K562 (cell line): ENCODE results near the gene NEUROG1. TPM values are rescaled to one million over a fixed set of nuclear protein-coding genes. Genes with fewer than 3 reads are reported as not detected.

Source experiments
- ATAC-seq: fragments of 200-7000 bp; cut with Tn5 transposase; 3 replicates; pipeline ENCODE4 v1.9.1; 2020; ENCODE audit warnings: moderate library complexity
- BruUV-seq: library from RNA; stranded (reverse); fragments of 400-500 nt; replicated peaks from 2 replicates; lab custom pipeline; 2021; lab: Mats Ljungman, UMichigan
- CTCF ChIA-PET: fragments of 300-600 bp; formaldehyde crosslinking; extraction: SDS; loops from one replicate; lab custom pipeline; 2021; ENCODE audit warnings: low intra/inter-chr PET ratio; lab: Yijun Ruan, JAX
- POLR2A ChIA-PET: fragments of 300-600, 350-650 bp; sonication (Branson Sonifier 250); formaldehyde crosslinking; extraction: SDS; loops from one replicate; lab custom pipeline; 2021; ENCODE audit warnings: antibody characterized with exemption, inconsistent platforms; lab: Yijun Ruan, JAX
- DNase-seq, 4 experiments: peaks; one replicate each; pipeline versions ENCODE4 v3.0.0 to v3.0.0-alpha.2; 2011 to 2018; ENCODE audit warnings: low spot score in 3 of 4, mixed read lengths in 3 of 4; ENCODE audit errors: extremely low read depth in 1 of 4
- FAIRE-seq: peaks from 2 replicates; lab custom pipeline; 2011; peaks lifted over from hg19 to GRCh38; lab: Jason Lieb, UNC
- H2AFZ ChIP-seq: 2 replicates; pipeline ENCODE4 v1.6.0; 2011; ENCODE audit warnings: low read depth, low read length, control low read depth, inconsistent platforms
- H3K27ac ChIP-seq: fragments of 200-600 bp; 3 replicates; pipeline ENCODE4 v1.8.0; 2011; ENCODE audit warnings: low read depth, mild to moderate bottlenecking, control low read depth, inconsistent platforms, low read length, moderate library complexity, mixed read lengths; ENCODE audit errors: extremely low read depth
- H3K27me3 ChIP-seq, 2 experiments: fragments of 300-600 bp in 1 of 2; 2 replicates in 1 of 2; 3 replicates in 1 of 2; pipeline versions ENCODE4 v1.6.0 to v1.8.0; 2011; ENCODE audit warnings: inconsistent platforms in 2 of 2, low read length in 2 of 2, mild to moderate bottlenecking in 1 of 2, mixed read lengths in 1 of 2, moderate library complexity in 1 of 2; ENCODE audit not compliant: control insufficient read depth in 2 of 2, insufficient read depth in 2 of 2
- H3K36me3 ChIP-seq: fragments of 300-600 bp; 3 replicates; pipeline ENCODE4 v1.8.0; 2011; ENCODE audit warnings: mild to moderate bottlenecking, low read length, inconsistent platforms; ENCODE audit not compliant: control insufficient read depth, insufficient read depth
- H3K4me1 ChIP-seq, 2 experiments: fragments of 200-600 bp in 1 of 2; replicated peaks in 1 of 2; 2 replicates in 1 of 2; 3 replicates in 1 of 2; pipeline versions ENCODE4 v1.5.1 to v1.8.0; 2011; ENCODE audit warnings: inconsistent platforms in 2 of 2, low read length in 2 of 2, mild to moderate bottlenecking in 1 of 2, mixed read lengths in 1 of 2, moderate library complexity in 1 of 2; ENCODE audit not compliant: control insufficient read depth in 2 of 2, insufficient read depth in 2 of 2
- H3K4me2 ChIP-seq: 2 replicates; pipeline ENCODE4 v1.6.1; 2011; ENCODE audit warnings: low read length, control low read depth, inconsistent platforms, mixed read lengths; ENCODE audit not compliant: insufficient read depth
- H3K4me3 ChIP-seq: fragments of 200-600 bp; sonication (generic), shearing (Covaris generic); 2 replicates; pipeline ENCODE4 v1.5.1; 2016; ENCODE audit warnings: control low read depth, inconsistent platforms
- H3K79me2 ChIP-seq: fragments of 200-600 bp; 3 replicates; pipeline ENCODE4 v1.8.0; 2011; ENCODE audit warnings: low read length, inconsistent platforms; ENCODE audit not compliant: control insufficient read depth, insufficient read depth
- H3K9ac ChIP-seq, 2 experiments: 2 replicates each; pipeline versions ENCODE4 v1.6.0 to v1.6.1; 2011; ENCODE audit warnings: low read depth in 2 of 2, low read length in 2 of 2, control low read depth in 1 of 2, inconsistent platforms in 1 of 2, mild to moderate bottlenecking in 1 of 2, mixed read lengths in 1 of 2; ENCODE audit not compliant: insufficient read depth in 1 of 2
- H3K9me1 ChIP-seq: one replicate; pipeline ENCODE4 v1.6.0; 2011; ENCODE audit warnings: inconsistent platforms, mild to moderate bottlenecking, low read length, moderate library complexity; ENCODE audit not compliant: control insufficient read depth, insufficient read depth
- H3K9me3 ChIP-seq: replicated peaks from 2 replicates; pipeline ENCODE4 v1.5.1; 2011; ENCODE audit warnings: low read depth, low read length, inconsistent platforms; ENCODE audit not compliant: control insufficient read depth, insufficient read depth
- H4K20me1 ChIP-seq: replicated peaks from 2 replicates; pipeline ENCODE4 v1.6.1; 2011; ENCODE audit warnings: low read length, inconsistent platforms, mixed read lengths; ENCODE audit not compliant: control insufficient read depth, insufficient read depth
- BCOR ChIP-seq: fragments of 450-650 bp; IDR thresholded peaks from 2 replicates; pipeline ENCODE4 v1.6.1; 2016
- CBX1 ChIP-seq: sonication (generic); IDR thresholded peaks from 2 replicates; pipeline ENCODE4 v1.6.1; 2016; ENCODE audit warnings: antibody characterized with exemption, low read depth, mild to moderate bottlenecking
- CBX2 ChIP-seq: fragments of 200-600 bp; sonication (generic); IDR thresholded peaks from one replicate; pipeline ENCODE4 v1.6.1; 2012; ENCODE audit warnings: mild to moderate bottlenecking, low read length, inconsistent platforms; ENCODE audit not compliant: insufficient read depth, poor library complexity, severe bottlenecking
- CHD4 ChIP-seq: fragments of 200-600 bp; sonication (generic); IDR thresholded peaks from 3 replicates; pipeline ENCODE4 v1.6.1; 2012; ENCODE audit warnings: low read depth, mild to moderate bottlenecking, mixed read lengths, low read length, inconsistent platforms; ENCODE audit not compliant: insufficient read depth, insufficient replicate concordance, poor library complexity, severe bottlenecking
- E2F1 ChIP-seq: sonication (generic); formaldehyde crosslinking; IDR thresholded peaks from 2 replicates; pipeline ENCODE4 v1.8.1; 2023; ENCODE audit warnings: mild to moderate bottlenecking, missing genetic modification reagents, moderate library complexity
- HEY1 ChIP-seq: fragments of 250-450 bp; sonication (Bioruptor Pico); IDR thresholded peaks from 2 replicates; pipeline ENCODE4 v1.5.0; 2020; ENCODE audit warnings: mild to moderate bottlenecking, moderate library complexity, borderline replicate concordance
- MAFF ChIP-seq: IDR thresholded peaks from 2 replicates; pipeline ENCODE4 v1.6.1; 2012; ENCODE audit warnings: low read length, improper control_type of control experiment
- POLR2H ChIP-seq: IDR thresholded peaks from 2 replicates; pipeline ENCODE4 v1.6.1; 2016; ENCODE audit warnings: missing genetic modification characterization, low read depth, mild to moderate bottlenecking, control low read depth, missing compliant biosample characterization, moderate library complexity
- XRCC3 ChIP-seq: fragments of 450-650 bp; IDR thresholded peaks from 2 replicates; pipeline ENCODE4 v1.6.1; 2017; ENCODE audit warnings: mild to moderate bottlenecking, moderate library complexity
- ZNF3 ChIP-seq: fragments of 250-450 bp; sonication (Bioruptor Pico); IDR thresholded peaks from 2 replicates; pipeline ENCODE4 v1.5.0; 2021; ENCODE audit warnings: mild to moderate bottlenecking, moderate library complexity
- ZNF764 ChIP-seq: fragments of 250-450 bp; sonication (Bioruptor Pico); IDR thresholded peaks from 2 replicates; pipeline ENCODE4 v1.4.0; 2020; ENCODE audit warnings: low read depth, mild to moderate bottlenecking, moderate library complexity
- ZNF780A ChIP-seq: fragments of 250-450 bp; sonication (Bioruptor Pico); IDR thresholded peaks from 2 replicates; pipeline ENCODE4 v1.5.0; 2021; ENCODE audit warnings: mild to moderate bottlenecking
- WGBS: fragments of 100-300 bp; shearing (Covaris generic); methylation state at CpG from one replicate; pipeline ENCODE4 v1.1.6; 2016; ENCODE audit warnings: low coverage, mixed read lengths; ENCODE audit not compliant: insufficient coverage; ENCODE audit errors: missing lambda C conversion rate; 5-methylcytosine and 5-hydroxymethylcytosine counted together
- in situ Hi-C: fragments of 300-500 bp; cut with MboI; formaldehyde crosslinking; loops from 4 replicates; pipeline ENCODE4 v1.15.0; 2018; ENCODE audit warnings: inconsistent platforms, mixed read lengths
- intact Hi-C: fragments of 100-400 bp; cut with micrococcal nuclease; formaldehyde crosslinking; loops from 2 replicates; pipeline ENCODE4 v1.14.2; 2022
- polyA plus RNA-seq, 8 experiments: library from polyadenylated mRNA; depleted of rRNA in 4 of 8; stranded (reverse) in 5 of 8; unstranded in 3 of 8; fragments of >200 nt; fragmentation: Nextera tagmentation in 2 of 8; fragmentation: Illumina TruSeq in 1 of 8; extraction: Ambion mirVana in 2 of 8; extraction: Trizol in 1 of 8; gene quantifications; 2 replicates each; pipeline versions ENCODE4 v1.2.1 to v1.2.3, GENCODE V29; 2011 to 2014; ENCODE audit warnings: inconsistent platforms in 1 of 8, missing spikeins in 1 of 8
- total RNA-seq, 7 experiments: library from RNA; depleted of rRNA in 6 of 7; stranded (reverse); fragments of >200 nt in 6 of 7; fragmentation: Illumina TruSeq in 2 of 7; extraction: Trizol in 2 of 7; gene quantifications; 2 replicates each; pipeline versions ENCODE4 v1.2.1 to v1.2.3, GENCODE V29; 2011 to 2021; ENCODE audit warnings: low replicate concordance in 1 of 7
- TF ChIP-seq, protein P1 (sequence below): fragments of 450-650 bp; IDR thresholded peaks from 2 replicates; pipeline ENCODE4 v1.6.1; 2016; ENCODE audit warnings: mild to moderate bottlenecking
- TF ChIP-seq, protein P2 (sequence below): fragments of 250-450 bp; sonication (Bioruptor Pico); IDR thresholded peaks from 2 replicates; pipeline ENCODE4 v1.8.0; 2021; ENCODE audit warnings: mild to moderate bottlenecking, moderate library complexity
- TF ChIP-seq, protein P3 (sequence below), 2 experiments: fragments of 250-450 bp in 1 of 2; fragments of 450-650 bp in 1 of 2; sonication (Bioruptor Pico) in 1 of 2; IDR thresholded peaks; 2 replicates each; pipeline versions ENCODE4 v1.6.1 to v1.8.0; 2016 to 2021; ENCODE audit warnings: mild to moderate bottlenecking in 2 of 2, moderate library complexity in 2 of 2, missing compliant biosample characterization in 1 of 2, missing genetic modification characterization in 1 of 2

NEUROG1 gene
- total and polyA plus RNA-seq, 9 of the 15 experiments (the other 6 are each of a cell fraction or from before 2014, with no cell fraction given): not detected

GRCh38 chr5:135539430-135540005, 3.8 kb upstream of the NEUROG1 start (continued):
- TF ChIP-seq, protein P1, sequence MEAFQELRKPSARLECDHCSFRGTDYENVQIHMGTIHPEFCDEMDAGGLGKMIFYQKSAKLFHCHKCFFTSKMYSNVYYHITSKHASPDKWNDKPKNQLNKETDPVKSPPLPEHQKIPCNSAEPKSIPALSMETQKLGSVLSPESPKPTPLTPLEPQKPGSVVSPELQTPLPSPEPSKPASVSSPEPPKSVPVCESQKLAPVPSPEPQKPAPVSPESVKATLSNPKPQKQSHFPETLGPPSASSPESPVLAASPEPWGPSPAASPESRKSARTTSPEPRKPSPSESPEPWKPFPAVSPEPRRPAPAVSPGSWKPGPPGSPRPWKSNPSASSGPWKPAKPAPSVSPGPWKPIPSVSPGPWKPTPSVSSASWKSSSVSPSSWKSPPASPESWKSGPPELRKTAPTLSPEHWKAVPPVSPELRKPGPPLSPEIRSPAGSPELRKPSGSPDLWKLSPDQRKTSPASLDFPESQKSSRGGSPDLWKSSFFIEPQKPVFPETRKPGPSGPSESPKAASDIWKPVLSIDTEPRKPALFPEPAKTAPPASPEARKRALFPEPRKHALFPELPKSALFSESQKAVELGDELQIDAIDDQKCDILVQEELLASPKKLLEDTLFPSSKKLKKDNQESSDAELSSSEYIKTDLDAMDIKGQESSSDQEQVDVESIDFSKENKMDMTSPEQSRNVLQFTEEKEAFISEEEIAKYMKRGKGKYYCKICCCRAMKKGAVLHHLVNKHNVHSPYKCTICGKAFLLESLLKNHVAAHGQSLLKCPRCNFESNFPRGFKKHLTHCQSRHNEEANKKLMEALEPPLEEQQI: no peak
- no peak for TF ChIP-seq ZNF3 (CRISPR knock-in tag)
- TF ChIP-seq, protein P2, sequence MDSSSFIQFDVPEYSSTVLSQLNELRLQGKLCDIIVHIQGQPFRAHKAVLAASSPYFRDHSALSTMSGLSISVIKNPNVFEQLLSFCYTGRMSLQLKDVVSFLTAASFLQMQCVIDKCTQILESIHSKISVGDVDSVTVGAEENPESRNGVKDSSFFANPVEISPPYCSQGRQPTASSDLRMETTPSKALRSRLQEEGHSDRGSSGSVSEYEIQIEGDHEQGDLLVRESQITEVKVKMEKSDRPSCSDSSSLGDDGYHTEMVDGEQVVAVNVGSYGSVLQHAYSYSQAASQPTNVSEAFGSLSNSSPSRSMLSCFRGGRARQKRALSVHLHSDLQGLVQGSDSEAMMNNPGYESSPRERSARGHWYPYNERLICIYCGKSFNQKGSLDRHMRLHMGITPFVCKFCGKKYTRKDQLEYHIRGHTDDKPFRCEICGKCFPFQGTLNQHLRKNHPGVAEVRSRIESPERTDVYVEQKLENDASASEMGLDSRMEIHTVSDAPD (CRISPR knock-in tag): no peak

DNA sequence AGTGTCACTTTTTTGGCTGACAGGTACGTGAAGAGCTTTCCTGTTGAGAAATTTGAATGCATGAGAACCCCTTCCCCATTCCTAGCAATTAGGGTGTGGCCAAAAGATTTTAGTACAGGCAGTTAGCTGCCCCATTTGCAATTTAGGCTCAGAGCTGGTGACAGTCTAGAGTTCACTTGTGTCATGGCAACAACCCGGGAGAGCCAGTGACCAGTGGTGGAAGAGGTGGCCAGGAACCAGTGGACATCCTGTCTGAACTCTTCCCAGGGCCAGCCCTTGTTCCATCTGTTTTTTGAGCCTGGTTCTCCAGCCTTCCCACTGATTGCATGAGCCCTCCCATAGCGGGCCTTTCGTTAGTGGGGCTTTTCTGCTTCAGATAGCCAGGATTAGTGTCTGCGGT, 2.5 kb upstream of the NEUROG1 start:
- in situ Hi-C loops: no loop called here
- Histone ChIP-seq H3K4me2 (no peak overlapping the region), H3K27ac (no peak overlapping the region), H3K79me2 (no peaks in the 10 kb centered on the region), H3K27me3 (0 out of 5 replicates have a peak, but pooled peaks cover 0 to 3% of the 10 kb centered on the region in 2 experiments), H3K9me3 (no peaks in the 10 kb centered on the region), H3K9ac (no peak overlapping the region), H3K4me1 (no peaks in the 10 kb centered on the region; a peak in 1 of 5 replicates), H3K4me3 (no peak overlapping the region), H3K36me3 (no peaks in the 10 kb centered on the region), H2AFZ (no peak overlapping the region), H3K9me1 (no peaks in the 10 kb centered on the region), H4K20me1 (no peaks in the 10 kb centered on the region)
- intact Hi-C loops: no loop called here
- no peak for TF ChIP-seq E2F1 (CRISPR knock-in tag)
- TF ChIP-seq BCOR: no peak
- no peak for TF ChIP-seq ZNF764
- TF ChIP-seq, protein P3, sequence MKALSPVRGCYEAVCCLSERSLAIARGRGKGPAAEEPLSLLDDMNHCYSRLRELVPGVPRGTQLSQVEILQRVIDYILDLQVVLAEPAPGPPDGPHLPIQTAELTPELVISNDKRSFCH (CRISPR knock-in tag; IDR thresholded peaks at IDR 0.05): no peak
- TF ChIP-seq, protein P3 (tag; IDR thresholded peaks at IDR 0.05): no peak
- no peak for TF ChIP-seq ZNF780A
- TF ChIP-seq CBX1: no peak
- no peak for TF ChIP-seq CHD4
- no peak for TF ChIP-seq HEY1 (CRISPR knock-in tag)
- TF ChIP-seq XRCC3: no peak
- TF ChIP-seq POLR2H (tag): no peak
- no peak for TF ChIP-seq MAFF
- TF ChIP-seq CBX2: no peak
- ChIA-PET POLR2A (interaction anchor here (0.6 kb wide), 1 partner anchor 38 kb away, joined by 3 read pairs; no protein-coding TSS in a partner anchor), CTCF (no interaction called here)
- WGBS: 14% methylated on average over 5 of the region's 5 CpGs
- BruUV-seq: no TSS peak
- ATAC-seq (no peak), FAIRE-seq (no peak), DNase-seq (no peak)
